HG02938 (cell line): ENCODE data around the gene NFIL3.
"Not testable (repeated sequence)": the region's sequence is repeated elsewhere in the genome, so short reads cannot be mapped to it uniquely, and the experiment has no call there.

ENCODE experiments used
- ATAC-seq: cut with Tn5 transposase; IDR thresholded peaks from one replicate; pipeline ENCODE4 v1.9.1; 2021; ENCODE audit warnings: mild to moderate bottlenecking, moderate library complexity; ENCODE audit not compliant: unreplicated experiment

The NFIL3 gene

DNA sequence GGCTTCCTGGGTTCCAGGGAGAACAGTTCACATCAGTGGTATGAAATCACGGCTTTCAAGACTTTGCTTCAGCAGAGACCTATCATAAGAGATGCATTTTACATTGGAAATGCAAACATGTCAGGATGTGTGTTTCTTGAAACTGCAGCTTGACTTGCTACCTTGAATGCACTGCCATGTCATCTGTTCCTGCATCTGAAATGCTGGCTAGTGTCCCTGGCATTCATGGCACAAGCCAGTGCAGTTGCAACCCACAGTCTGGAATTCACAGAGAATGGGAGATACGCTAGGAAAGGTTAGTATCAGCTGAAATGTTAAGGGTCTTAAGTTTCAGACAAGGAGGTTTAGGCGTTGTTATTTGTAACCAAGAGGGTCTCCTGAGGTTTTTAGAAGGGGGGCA is 24.7 kb downstream of the NFIL3 start:
- ATAC-seq = no peak

- ATAC-seq = no peak
Observed at GRCh38 chr9:91395553-91396471, 27.8 kb downstream of the NFIL3 start.

- no peak for ATAC-seq
Observed at GRCh38 chr9:91395106-91395552, 28.5 kb downstream of the NFIL3 start.

DNA sequence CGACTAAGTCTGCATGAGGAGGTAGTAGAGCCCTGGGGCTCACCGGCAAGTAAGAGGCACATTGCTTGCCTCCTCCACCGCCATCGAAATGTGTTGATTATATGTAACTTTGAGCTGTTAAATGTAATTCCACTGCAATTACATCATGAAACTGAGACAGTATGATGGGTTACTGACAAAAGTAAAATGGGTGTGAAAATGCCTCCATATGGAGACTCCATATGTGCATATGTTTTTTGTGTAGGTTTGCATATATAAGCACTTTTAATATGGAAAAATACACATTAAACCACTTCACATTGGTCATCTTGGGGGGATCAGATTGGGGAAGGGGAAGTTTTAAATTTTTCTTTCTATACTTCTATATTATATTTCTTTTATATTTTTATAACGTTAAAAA is 29.8 kb downstream of the NFIL3 start:
- no peak for ATAC-seq

GRCh38 chr9:91392435-91392834 is 31.2 kb downstream of the NFIL3 start:
- no peak for ATAC-seq

- ATAC-seq = no peak
Observed at GRCh38 chr9:91391818-91392217, 31.8 kb downstream of the NFIL3 start.

DNA sequence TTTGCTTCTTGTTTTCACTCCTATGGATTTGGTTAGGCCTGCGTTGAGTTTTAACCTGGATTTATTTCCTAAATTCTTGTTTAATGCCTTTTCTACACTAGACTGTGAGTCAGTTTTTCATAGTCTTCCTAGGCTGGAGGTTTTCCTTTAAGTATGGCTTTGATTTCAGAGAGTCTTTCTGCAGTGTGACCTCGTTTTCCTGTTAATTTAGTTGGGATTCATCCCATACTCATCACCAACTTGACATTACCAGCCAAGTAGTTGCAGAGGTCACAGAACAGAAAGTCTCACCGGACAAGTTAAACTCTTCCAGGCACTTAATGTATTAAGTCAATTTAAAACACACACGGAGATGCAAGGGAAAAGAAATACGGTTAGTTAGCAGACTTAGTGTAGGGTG is 32.2 kb downstream of the NFIL3 start:
- no peak for ATAC-seq

DNA sequence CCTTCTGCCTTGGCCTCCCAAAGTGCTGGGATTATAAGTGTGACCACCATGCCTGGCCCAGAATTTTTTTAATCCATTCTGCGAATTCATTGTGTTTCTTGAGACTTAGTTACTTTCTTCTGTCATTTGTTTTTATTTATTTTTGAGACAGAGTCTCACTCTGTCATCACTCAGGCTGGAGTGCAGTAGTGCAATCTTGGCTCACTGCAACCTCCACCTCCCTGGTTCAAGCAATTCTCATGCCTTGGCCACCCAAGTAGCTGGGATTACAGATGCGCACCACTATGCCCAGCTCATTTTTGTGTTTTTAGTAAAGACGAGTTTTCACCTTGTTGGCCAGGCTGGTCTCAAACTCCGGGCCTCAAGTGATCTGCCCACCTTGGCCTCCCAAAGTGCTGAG is 33.9 kb downstream of the NFIL3 start:
- not testable (repeated sequence) for ATAC-seq

- ATAC-seq = no peak
Observed at GRCh38 chr9:91386765-91387164, 36.9 kb downstream of the NFIL3 start.

DNA sequence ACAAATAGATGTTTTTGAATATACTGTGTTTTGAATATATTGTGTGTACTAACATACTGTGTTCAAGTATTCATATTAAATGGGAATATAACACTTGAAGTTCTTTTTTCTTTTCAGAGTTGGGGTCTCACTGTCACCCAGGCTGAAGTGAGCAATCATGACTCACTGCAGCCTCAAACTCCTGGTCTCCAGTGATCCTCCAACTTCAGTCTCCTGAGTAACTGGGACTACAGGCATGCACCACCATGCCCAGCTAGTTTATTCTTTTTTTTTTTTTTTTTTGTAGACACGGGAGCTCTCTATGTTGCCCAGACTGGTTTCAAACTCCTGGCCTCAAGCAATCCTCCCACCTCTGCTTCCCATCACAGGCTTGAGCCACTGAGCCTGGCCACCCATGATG is 38.7 kb downstream of the NFIL3 start:
- ATAC-seq = no peak

- ATAC-seq = no peak
Observed at GRCh38 chr9:91383577-91383976, 40.1 kb downstream of the NFIL3 start.

DNA sequence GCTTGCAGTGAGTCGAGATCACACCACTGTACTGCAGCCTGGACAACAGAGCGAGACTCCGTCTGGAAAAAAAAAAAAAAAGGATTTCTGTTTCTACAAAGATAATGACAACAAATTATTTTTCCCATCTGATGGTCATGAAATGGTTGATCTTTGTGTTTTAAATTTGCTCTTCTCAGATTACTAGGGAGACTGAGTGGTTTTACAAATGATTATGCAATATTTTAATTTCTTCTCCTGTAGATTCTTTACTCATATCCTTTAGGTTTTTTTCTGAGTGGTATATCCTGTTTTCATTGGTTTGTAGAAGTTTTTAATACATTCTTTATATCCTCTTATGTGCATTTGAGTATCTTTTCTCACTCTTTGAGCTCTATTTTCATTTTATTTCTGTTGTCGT is 41.3 kb downstream of the NFIL3 start:
- no peak for ATAC-seq

- ATAC-seq = no peak
Observed at GRCh38 chr9:91379426-91379825, 44.2 kb downstream of the NFIL3 start.

- no peak for ATAC-seq
Observed at GRCh38 chr9:91378695-91379127, 44.9 kb downstream of the NFIL3 start.

- ATAC-seq = not testable (repeated sequence)
Observed at GRCh38 chr9:91378054-91378453, 45.6 kb downstream of the NFIL3 start.

DNA sequence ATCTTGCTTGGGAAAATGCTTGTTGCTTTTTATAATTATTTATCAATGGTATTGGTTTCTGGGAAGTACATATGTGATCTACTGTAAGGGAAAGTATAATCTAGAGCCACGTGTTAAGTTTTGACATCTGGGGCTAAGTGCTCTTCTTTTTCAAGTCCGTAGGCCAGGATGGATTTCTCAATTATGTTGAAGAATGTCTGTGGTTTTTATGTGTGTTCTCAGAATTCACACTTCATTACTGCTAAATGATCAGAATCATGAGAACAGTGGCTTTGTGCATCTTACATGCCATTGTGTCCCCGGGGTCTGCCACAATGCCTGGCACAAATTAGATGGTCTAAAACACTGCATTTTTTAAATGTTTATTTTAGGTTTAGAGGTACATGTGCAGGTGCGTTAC is 47.4 kb downstream of the NFIL3 start:
- ATAC-seq = no peak

DNA sequence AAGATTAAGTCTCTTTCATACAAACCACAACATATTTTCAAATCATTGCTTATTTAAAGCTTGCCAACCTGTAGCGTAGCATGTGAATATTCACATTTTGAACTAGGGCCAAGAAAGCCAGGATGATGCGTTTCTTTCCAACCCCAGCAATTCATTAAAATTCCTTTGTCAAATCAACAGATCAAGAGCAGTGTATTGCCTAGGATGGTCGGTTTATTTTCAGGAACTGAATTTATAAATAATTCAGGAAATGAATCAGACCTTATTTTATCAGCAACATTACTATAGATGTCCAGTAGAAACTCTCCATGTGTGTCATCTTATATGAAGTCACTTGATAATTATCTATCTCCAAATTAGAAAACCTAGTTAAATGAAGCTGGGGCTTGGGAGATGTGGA is 48.7 kb downstream of the NFIL3 start:
- ATAC-seq = no peak

GRCh38 chr9:91371894-91372293 is 51.7 kb downstream of the NFIL3 start:
- ATAC-seq = no peak

DNA sequence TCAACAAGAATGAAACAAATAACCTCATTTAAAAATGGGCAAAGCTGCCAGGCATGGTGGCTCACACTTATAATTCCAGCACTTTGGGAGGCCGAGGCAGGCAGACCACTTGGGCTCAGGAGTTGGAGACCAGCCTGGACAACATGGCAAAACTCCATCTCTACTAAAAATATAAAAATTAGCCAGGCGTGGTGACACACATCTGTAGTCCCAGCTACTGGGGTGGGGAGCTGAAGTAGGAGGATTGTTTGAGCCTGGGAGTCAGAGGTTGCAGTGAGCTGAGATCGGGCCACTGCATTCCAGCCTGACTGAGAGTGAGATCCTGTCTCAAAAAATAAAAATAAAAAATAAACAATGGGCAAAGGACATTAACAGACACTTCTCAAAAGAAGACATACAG is 53.6 kb downstream of the NFIL3 start:
- not testable (repeated sequence) for ATAC-seq

DNA sequence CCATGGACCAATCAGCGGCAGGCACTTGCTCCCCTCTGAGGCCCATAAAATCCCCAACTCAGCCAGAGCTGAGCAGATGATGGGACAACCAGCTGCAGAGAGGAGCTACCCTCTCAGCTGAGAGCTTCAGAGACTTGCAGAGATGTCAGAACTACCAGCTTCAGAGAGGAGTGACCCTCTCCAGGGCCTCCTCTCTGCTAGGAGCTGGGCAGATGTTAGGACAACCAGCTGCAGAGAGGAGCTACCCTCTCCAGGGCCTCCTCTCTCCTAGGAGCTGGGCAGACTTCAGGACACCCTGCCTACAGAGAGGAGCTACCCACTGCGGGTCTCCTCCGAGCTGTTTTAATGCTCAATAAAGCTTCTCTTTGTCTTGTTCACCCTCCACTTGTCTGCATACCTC is 58.9 kb downstream of the NFIL3 start:
- no peak for ATAC-seq

- no peak for ATAC-seq
Observed at GRCh38 chr9:91364005-91364404, 59.6 kb downstream of the NFIL3 start.

GRCh38 chr9:91362051-91362611 is 61.5 kb downstream of the NFIL3 start:
- no peak for ATAC-seq
